MM.1S (cell line): ENCODE measurements around the gene CPA5.

Experiments
- EZH2phosphoT487 ChIP-seq: fragments of 300-600 bp; sonication (generic); IDR thresholded peaks from 2 replicates; pipeline ENCODE4 v1.6.1; 2018; ENCODE audit warnings: antibody characterized with exemption, low read length
- TF ChIP-seq, protein P1 (sequence below): fragments of 300-600 bp; sonication (generic); IDR thresholded peaks from 2 replicates; pipeline ENCODE4 v1.5.1; 2016; ENCODE audit warnings: antibody characterized with exemption, low read length, mixed read lengths

DNA sequence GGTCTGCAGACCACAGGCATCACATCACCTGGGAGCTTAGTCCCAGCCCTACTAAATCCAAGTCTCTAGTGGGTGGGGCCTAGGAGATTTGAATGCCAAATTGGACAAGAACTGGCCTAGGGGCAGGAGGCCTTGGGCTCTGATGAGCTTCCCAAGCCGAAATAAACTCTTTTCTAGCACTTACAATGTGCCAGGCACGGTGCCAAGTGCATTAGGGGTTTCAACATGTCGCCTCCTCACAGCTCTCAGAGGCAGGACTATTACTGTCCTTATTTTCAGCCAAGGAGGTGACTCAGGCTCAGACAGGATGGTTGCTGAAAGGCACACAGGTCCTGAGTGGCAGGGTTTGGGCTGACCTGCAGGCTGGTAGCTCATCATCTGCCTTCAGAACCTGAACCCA, 26.4 kb downstream of the CPA5 start:
- no peak for TF ChIP-seq EZH2phosphoT487
- TF ChIP-seq, protein P1, sequence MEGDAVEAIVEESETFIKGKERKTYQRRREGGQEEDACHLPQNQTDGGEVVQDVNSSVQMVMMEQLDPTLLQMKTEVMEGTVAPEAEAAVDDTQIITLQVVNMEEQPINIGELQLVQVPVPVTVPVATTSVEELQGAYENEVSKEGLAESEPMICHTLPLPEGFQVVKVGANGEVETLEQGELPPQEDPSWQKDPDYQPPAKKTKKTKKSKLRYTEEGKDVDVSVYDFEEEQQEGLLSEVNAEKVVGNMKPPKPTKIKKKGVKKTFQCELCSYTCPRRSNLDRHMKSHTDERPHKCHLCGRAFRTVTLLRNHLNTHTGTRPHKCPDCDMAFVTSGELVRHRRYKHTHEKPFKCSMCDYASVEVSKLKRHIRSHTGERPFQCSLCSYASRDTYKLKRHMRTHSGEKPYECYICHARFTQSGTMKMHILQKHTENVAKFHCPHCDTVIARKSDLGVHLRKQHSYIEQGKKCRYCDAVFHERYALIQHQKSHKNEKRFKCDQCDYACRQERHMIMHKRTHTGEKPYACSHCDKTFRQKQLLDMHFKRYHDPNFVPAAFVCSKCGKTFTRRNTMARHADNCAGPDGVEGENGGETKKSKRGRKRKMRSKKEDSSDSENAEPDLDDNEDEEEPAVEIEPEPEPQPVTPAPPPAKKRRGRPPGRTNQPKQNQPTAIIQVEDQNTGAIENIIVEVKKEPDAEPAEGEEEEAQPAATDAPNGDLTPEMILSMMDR: no peak
